H9 (cell line): Measurements from ENCODE around the gene EPB41L4A. TPM values are rescaled to one million over a fixed set of nuclear protein-coding genes. Genes with fewer than 3 reads are reported as not detected.

Experiments used
- DNase-seq: peaks from one replicate; pipeline ENCODE4 v3.0.0-alpha.2; 2017
- H2AFZ ChIP-seq: one replicate; pipeline ENCODE4 v1.6.1; 2013; ENCODE audit warnings: mild to moderate bottlenecking, low read length, control low read depth, moderate library complexity
- H2AK5ac ChIP-seq: 2 replicates; pipeline ENCODE4 v1.6.1; 2013; ENCODE audit warnings: low read length, control low read depth, mixed read lengths; ENCODE audit not compliant: insufficient read length
- H2BK120ac ChIP-seq: one replicate; pipeline ENCODE4 v1.6.1; 2013; ENCODE audit warnings: low read depth, mild to moderate bottlenecking, low read length, control low read depth, inconsistent platforms; ENCODE audit not compliant: poor library complexity, severe bottlenecking
- H2BK12ac ChIP-seq: 2 replicates; pipeline ENCODE4 v1.6.1; 2013; ENCODE audit warnings: low read length, control low read depth, mixed read lengths, low read depth; ENCODE audit not compliant: insufficient read length
- H2BK15ac ChIP-seq: 2 replicates; pipeline ENCODE4 v1.6.1; 2013; ENCODE audit warnings: low read depth, low read length, control low read depth
- H2BK20ac ChIP-seq: one replicate; pipeline ENCODE4 v1.6.1; 2013; ENCODE audit warnings: low read depth, mild to moderate bottlenecking, low read length, control low read depth, inconsistent platforms; ENCODE audit not compliant: poor library complexity, severe bottlenecking
- H2BK5ac ChIP-seq: 2 replicates; pipeline ENCODE4 v1.6.1; 2013; ENCODE audit warnings: low read length, control low read depth, mixed read lengths; ENCODE audit not compliant: insufficient read length
- H3K14ac ChIP-seq: 2 replicates; pipeline ENCODE4 v1.6.1; 2013; ENCODE audit warnings: low read length, control low read depth; ENCODE audit not compliant: insufficient read depth
- H3K18ac ChIP-seq: 2 replicates; pipeline ENCODE4 v1.6.1; 2013; ENCODE audit warnings: low read depth, mild to moderate bottlenecking, mixed read lengths, low read length, control low read depth; ENCODE audit not compliant: insufficient read length
- H3K23ac ChIP-seq: 2 replicates; pipeline ENCODE4 v1.6.1; 2013; ENCODE audit warnings: low read length, control low read depth, mixed read lengths, low read depth; ENCODE audit not compliant: insufficient read length
- H3K23me2 ChIP-seq: 2 replicates; pipeline ENCODE4 v1.6.1; 2013; ENCODE audit warnings: low read depth, mild to moderate bottlenecking, mixed read lengths, low read length, control low read depth; ENCODE audit not compliant: insufficient read length, poor library complexity, severe bottlenecking
- H3K27ac ChIP-seq: 2 replicates; pipeline ENCODE4 v1.5.1; 2013; ENCODE audit warnings: low read length, control low read depth, mixed read lengths, low read depth; ENCODE audit not compliant: insufficient read length
- H3K27me3 ChIP-seq: 2 replicates; pipeline ENCODE4 v1.6.1; 2013; ENCODE audit warnings: low read length, control low read depth, inconsistent platforms; ENCODE audit not compliant: insufficient read depth
- H3K4ac ChIP-seq: 2 replicates; pipeline ENCODE4 v1.6.1; 2013; ENCODE audit warnings: low read depth, mild to moderate bottlenecking, control low read depth, inconsistent platforms, low read length, moderate library complexity
- H3K4me1 ChIP-seq: 2 replicates; pipeline ENCODE4 v1.6.1; 2013; ENCODE audit warnings: low read length, control low read depth, inconsistent platforms; ENCODE audit not compliant: insufficient read depth
- H3K4me2 ChIP-seq: 2 replicates; pipeline ENCODE4 v1.6.1; 2013; ENCODE audit warnings: low read length, control low read depth, mixed read lengths; ENCODE audit not compliant: insufficient read length, insufficient read depth
- H3K56ac ChIP-seq: 2 replicates; pipeline ENCODE4 v1.6.1; 2013; ENCODE audit warnings: low read depth, mild to moderate bottlenecking, mixed read lengths, low read length, control low read depth; ENCODE audit not compliant: insufficient read length
- H3K79me1 ChIP-seq: 2 replicates; pipeline ENCODE4 v1.6.1; 2013; ENCODE audit warnings: low read depth, mild to moderate bottlenecking, moderate library complexity, low read length, control low read depth, inconsistent platforms; ENCODE audit not compliant: insufficient read depth, poor library complexity, severe bottlenecking
- H3K79me2 ChIP-seq: 2 replicates; pipeline ENCODE4 v1.6.1; 2013; ENCODE audit warnings: low read length, control low read depth, inconsistent platforms; ENCODE audit not compliant: insufficient read depth
- H3K9ac ChIP-seq: 2 replicates; pipeline ENCODE4 v1.6.1; 2013; ENCODE audit warnings: low read length, control low read depth, mixed read lengths; ENCODE audit not compliant: insufficient read length; ENCODE audit errors: extremely low read depth
- H3K9me3 ChIP-seq: one replicate; pipeline ENCODE4 v1.6.1; 2013; ENCODE audit warnings: low read depth, low read length, inconsistent platforms; ENCODE audit not compliant: control insufficient read depth
- H3T11ph ChIP-seq: one replicate; pipeline ENCODE4 v1.6.1; 2013; ENCODE audit warnings: mild to moderate bottlenecking, low read length, control low read depth, inconsistent platforms
- H4K20me1 ChIP-seq: one replicate; pipeline ENCODE4 v1.6.1; 2013; ENCODE audit not compliant: control insufficient read depth, insufficient read length, insufficient read depth
- H4K5ac ChIP-seq: 2 replicates; pipeline ENCODE4 v1.6.1; 2013; ENCODE audit warnings: low read depth, mild to moderate bottlenecking, mixed read lengths, low read length, control low read depth; ENCODE audit not compliant: insufficient read length
- H4K8ac ChIP-seq: replicated peaks from 2 replicates; pipeline ENCODE4 v1.6.1; 2013; ENCODE audit warnings: low read length, control low read depth, mixed read lengths, low read depth; ENCODE audit not compliant: insufficient read length
- H4K91ac ChIP-seq: 2 replicates; pipeline ENCODE4 v1.6.1; 2013; ENCODE audit warnings: low read depth, mild to moderate bottlenecking, moderate library complexity, mixed read lengths, low read length, control low read depth; ENCODE audit not compliant: insufficient read length
- H3K27ac Mint-ChIP-seq, 3 experiments: 2 replicates in 2 of 3; 3 replicates in 1 of 3; pipeline ENCODE4 v1.8.0; 2020 to 2021; ENCODE audit warnings: mixed read lengths in 3 of 3, mild to moderate bottlenecking in 1 of 3, moderate library complexity in 1 of 3
- H3K27me3 Mint-ChIP-seq: 2 replicates; pipeline ENCODE4 v1.8.0; 2021; ENCODE audit warnings: low read depth, mild to moderate bottlenecking, moderate library complexity, mixed read lengths
- H3K36me3 Mint-ChIP-seq, 3 experiments: 2 replicates in 2 of 3; 3 replicates in 1 of 3; pipeline ENCODE4 v1.8.0; 2020 to 2021; ENCODE audit warnings: low read depth in 3 of 3, mixed read lengths in 3 of 3; ENCODE audit not compliant: insufficient read depth in 1 of 3
- H3K4me1 Mint-ChIP-seq, 2 experiments: 2 replicates each; pipeline ENCODE4 v1.8.0; 2020; ENCODE audit warnings: mixed read lengths in 2 of 2
- H3K4me3 Mint-ChIP-seq, 2 experiments: 2 replicates in 1 of 2; 3 replicates in 1 of 2; pipeline ENCODE4 v1.8.0; 2020 to 2021; ENCODE audit warnings: mild to moderate bottlenecking in 2 of 2, mixed read lengths in 2 of 2, moderate library complexity in 1 of 2
- H3K9me3 Mint-ChIP-seq, 2 experiments: 2 replicates in 1 of 2; 3 replicates in 1 of 2; pipeline ENCODE4 v1.8.0; 2020; ENCODE audit warnings: mild to moderate bottlenecking in 2 of 2, mixed read lengths in 2 of 2, moderate library complexity in 1 of 2
- CTCF ChIP-seq: fragments of 200-600 bp; sonication (generic); conservative IDR thresholded peaks from 3 replicates; pipeline ENCODE4 v1.8.0; 2021; ENCODE audit warnings: antibody characterized with exemption, mild to moderate bottlenecking
- WGBS: extraction: QIAGEN DNeasy Blood & Tissue Kit; methylation state at CpG from one replicate; pipeline ENCODE4 v1.1.7; 2013; ENCODE audit warnings: missing lambda C conversion rate, low lambda C conversion rate, mixed read lengths; ENCODE audit not compliant: insufficient read length; ENCODE audit errors: extremely low coverage; 5-methylcytosine and 5-hydroxymethylcytosine counted together
- total RNA-seq: library from RNA; stranded (reverse); gene quantifications from 2 replicates; pipeline ENCODE4 v1.2.1, GENCODE V29; 2021

EPB41L4A gene
- total RNA-seq, 1 experiment from 2014 or later = 4.9 TPM

GRCh38 chr5:112121258-112121657 is 297.8 kb downstream of the EPB41L4A start:
- Histone ChIP-seq H4K20me1 (no peaks in the 10 kb centered on the region), H3K9me3 (no peaks in the 10 kb centered on the region), H3K79me1 (no peaks in the 10 kb centered on the region), H2BK15ac (no peak overlapping the region), H4K8ac (no peak overlapping the region), H3K4me2 (no peak overlapping the region), H3K23me2 (no peaks in the 10 kb centered on the region), H3K14ac (no peak overlapping the region), H3K79me2 (no peaks in the 10 kb centered on the region), H2BK120ac (no peak overlapping the region), H3T11ph (no peak overlapping the region), H2BK5ac (no peak overlapping the region), H3K4me1 (no peaks in the 10 kb centered on the region), H2BK20ac (no peak overlapping the region), H4K5ac (no peak overlapping the region), H3K27me3 (no peaks in the 10 kb centered on the region), H3K27ac (no peak overlapping the region), H2AFZ (no peak overlapping the region), H3K23ac (no peak overlapping the region), H3K18ac (no peak overlapping the region), H4K91ac (no peak overlapping the region), H3K56ac (no peak overlapping the region), H2BK12ac (no peak overlapping the region), H3K4ac (no peak overlapping the region), H3K9ac (no peak overlapping the region), H2AK5ac (no peak overlapping the region)
- Mint-ChIP-seq H3K36me3 (no peaks in the 10 kb centered on the region), H3K9me3 (no peaks in the 10 kb centered on the region), H3K27ac (no peak overlapping the region), H3K27me3 (peaks cover 1% of the 10 kb centered on the region; the same call in 1 of the 2 replicates), H3K4me1 (peaks cover 8 to 9% of the 10 kb centered on the region in 2 experiments), H3K4me3 (no peak overlapping the region)
- no peak for TF ChIP-seq CTCF
- no peak for DNase-seq
- no CpG with 5 or more reads among the region's 3 CpGs for WGBS
